Stimulated activated CD4-positive, alpha-beta T cell treated with anti-CD3 and anti-CD28 coated beads, TNF-alpha, amount 100 ng/mL, for 24 hours (primary cell): ENCODE measurements around the gene XPO6.
"Not testable (repeated sequence)": the region's sequence is repeated elsewhere in the genome, so short reads cannot be mapped to it uniquely, and the experiment has no call there.

Experiments used
- DNase-seq, 3 experiments: peaks; one replicate each; pipeline ENCODE4 v3.0.0-alpha.2; 2020; ENCODE audit warnings: low read depth in 3 of 3

The XPO6 gene

GRCh38 chr16:28149011-28149888, 62.5 kb downstream of the XPO6 start:
- no peak for DNase-seq

GRCh38 chr16:28146536-28146935, 65.2 kb downstream of the XPO6 start:
- no peak for DNase-seq

DNA sequence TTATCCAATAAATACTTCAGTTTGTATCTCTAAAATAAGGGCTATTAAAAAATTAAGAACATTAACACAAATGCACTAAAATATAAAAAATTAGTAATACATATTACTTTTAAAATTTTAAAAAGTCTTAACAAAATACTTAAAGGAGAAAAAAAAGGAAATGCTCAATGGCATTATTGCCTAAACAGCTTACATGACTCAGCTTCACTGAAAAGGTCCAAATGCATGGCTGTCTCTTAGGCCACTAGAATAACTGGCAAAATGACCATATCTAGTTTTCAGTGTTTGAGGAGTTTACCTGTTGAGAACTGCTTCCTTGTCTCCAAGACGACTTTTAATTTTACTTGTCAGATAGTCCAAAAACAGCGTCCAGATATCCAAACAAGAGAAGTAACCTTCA, 66.0 kb downstream of the XPO6 start:
- DNase-seq = no peak

DNA sequence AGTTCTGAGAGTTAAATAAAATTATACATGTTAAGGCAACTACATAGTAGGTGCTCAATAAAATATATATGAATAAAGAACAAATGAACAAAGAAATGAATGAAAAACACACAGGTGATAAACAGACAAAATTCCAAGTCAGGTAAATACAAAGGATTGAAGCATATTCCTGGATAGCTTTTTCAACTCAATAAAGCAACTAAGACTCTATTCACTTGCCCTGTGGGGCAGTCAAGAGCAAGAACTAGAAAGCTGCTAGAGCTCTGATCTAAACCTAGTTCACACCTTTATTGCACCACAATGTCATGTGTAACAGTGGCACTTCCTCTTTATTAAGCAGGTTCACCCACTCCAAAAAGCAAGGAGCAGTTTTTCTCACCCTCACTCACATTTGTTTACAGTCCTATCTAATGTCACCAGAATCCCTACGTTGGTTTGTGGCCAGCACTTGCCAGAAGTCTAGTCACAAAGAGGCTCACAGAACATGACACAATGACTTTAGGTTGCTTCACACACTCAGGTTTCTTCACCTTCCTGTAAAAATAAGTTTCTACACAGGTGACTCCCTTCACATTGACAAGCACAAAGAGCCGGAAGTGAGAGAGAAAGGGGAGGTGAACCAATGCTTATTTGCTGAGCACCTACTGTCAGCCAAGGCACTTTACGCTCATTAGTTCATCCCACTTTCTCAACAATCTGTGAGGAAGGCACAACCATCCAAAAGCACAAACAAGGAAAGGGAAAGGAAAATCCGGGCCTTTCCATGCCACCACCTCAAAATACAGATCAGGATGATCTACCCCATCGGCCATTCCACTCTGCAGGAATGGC, 70.8 kb downstream of the XPO6 start:
- peak in 2 of 3 experiments; percentile 7 to 23 for DNase-seq

- no peak for DNase-seq
These were observed 72.2 kb downstream of the XPO6 start for GRCh38 chr16:28139530-28139929.

DNA sequence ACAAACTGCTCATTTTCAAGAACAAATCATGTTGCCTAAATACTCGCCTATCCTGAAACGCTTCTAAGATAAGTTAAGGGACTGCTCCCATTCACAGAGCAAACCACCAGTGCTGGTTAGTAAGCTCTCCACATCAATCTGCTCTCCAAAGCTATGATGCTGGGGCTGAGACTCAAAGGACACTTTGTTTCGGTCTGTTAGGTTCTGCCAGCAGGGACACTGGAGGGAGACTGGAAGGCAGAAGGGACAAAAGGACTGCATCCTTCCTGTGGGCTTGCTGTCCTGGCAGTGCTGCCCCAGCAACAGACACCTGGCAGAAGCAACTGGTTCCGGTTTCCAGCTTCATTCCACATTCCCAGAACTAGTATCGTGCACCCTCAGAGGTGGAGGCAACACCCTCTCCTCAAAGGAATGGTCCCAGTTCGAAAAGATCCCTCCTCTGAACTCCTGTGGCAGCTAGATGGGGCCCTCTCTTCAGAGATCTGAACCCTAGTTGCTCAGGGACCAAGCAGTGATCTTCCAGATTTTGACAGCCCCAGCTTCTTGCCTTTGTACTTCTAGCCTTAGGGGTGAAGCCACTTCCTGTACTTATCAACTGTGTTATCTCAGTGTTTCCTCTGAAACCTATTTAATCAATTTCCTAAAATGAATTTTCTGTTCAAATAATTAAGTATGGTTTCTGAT, 74.9 kb downstream of the XPO6 start:
- no peak for DNase-seq

DNA sequence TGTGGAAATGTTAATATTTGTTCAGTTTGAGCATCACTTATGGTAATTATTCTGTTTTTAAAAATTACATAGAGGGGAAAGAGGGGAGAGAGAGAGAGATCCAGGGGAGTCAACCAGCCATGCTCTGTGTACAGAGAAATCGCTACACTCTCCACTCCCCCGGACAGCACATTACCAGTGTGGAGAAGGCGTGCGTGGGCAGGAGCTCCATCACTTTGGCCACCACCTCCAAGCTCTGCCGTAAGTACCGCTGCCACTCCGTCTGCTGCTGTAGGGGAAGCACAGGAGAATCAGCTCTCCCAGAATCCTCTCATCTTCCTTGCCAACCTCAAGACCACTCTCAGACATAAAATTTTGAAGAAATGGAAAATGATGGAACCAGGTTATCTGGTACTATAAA, 78.1 kb downstream of the XPO6 start:
- DNase-seq = no peak

DNA sequence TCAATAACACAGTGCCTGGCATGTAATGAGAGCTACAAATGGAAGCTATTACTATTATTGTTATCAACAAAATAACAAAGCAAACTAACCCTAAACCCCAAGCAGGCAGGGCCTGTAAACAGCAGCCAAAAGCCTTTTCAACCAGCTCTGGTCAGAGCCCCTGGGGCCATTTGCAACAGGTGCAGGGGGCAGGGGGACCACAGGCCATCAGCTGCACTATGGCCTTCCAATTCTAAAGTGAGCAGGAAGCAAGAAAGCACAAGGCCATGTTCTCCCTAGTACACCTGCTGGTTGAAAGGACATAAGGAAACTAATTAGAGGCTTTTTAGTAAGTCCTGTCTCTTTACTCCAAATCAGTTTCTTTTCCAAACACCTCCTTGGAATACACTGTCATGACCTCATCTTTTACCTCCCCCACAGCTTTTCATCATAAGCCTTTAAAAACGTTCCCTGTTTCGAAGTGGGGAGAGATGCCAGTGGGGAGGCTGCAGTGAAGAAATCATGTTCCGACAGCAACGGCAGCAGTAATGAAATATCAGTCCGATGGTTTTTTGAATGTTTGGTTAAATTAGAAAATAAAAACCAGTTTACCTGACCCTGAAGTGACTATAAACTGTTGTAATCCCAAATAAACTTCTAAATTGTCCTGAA, 79.9 kb downstream of the XPO6 start:
- DNase-seq = no peak

DNA sequence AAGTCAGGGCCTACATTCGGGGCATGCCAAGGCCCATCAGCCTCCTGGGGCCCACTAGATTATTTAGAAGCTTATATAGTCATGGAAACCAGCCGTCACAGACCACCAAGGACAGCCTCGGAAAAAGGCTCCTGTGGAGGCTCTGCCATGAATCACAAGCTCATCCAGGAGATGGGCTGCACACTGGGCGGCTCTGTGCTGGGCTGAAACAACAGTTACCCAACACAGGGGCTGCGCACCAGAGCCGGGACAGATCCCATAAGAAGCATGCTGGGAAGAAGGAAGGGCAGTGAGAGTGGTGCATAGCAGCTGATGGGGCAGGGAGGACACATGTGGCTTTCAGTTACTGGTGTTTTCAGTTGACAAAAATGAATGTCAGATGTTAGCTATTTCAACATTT, 80.6 kb downstream of the XPO6 start:
- DNase-seq = no peak

- DNase-seq = no peak
These were observed 81.4 kb downstream of the XPO6 start for GRCh38 chr16:28130099-28131088.

DNA sequence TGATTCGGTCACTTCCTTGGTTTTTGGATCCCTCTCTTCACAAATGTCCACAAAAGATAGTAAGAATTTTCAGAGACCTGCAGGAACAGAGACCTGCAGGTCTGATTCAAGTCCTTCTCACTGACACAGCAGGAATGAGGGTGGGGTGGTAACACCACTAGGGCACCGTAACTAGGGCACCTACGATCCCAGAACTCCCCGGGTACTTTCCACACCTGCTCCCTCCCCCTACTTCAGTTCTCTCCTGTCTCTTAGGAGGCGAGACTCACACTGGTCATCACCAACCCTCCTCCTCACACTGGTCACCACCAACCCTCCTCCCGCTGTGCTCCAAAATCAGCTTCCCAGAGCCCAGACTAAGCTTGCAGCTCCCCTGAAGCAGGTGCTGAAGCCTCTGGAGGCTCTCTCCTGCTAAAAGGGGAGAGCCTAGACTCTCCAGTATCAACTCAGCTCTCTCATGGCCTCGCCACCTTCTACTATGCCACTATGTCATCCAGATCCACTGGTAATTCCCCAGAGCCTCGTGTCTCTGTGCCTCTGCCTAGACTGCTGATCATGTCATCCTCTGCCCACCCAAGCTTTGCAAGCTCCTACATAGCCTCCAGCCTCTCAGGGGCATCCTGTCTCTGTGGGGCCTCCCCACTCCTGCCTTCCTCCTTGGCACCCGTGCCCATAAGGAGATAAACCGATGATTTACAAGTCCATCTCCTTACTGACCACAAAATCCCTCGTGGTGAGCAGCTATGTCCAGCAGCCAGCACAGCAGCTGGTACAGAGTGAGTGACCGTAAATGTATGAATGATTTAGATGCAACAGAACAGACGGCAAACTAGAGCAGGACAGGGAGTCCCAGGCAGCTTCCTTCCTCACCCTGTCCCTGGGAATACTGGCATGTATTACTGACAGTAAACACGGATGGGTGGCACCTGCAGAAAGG, 84.8 kb downstream of the XPO6 start:
- no peak for DNase-seq

DNA sequence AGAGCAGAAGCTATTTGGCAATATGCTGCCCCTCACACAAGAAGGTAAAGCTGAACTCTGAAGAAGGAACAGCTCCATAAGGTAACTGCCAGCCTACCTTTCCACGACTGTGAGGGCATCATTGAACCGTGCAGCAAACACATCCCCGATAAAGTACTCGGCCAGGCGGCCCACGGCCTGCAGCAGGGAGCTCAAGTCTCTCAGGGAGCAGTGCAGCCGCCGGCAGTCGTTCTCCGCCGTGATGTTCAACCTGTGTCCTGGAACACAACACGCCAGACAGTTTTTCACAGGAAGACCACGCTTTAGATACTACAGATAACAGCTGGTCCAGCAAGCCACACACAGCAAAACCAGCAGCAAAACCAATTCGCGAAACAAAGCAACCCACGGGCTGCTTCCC, 86.2 kb downstream of the XPO6 start:
- DNase-seq = no peak

DNA sequence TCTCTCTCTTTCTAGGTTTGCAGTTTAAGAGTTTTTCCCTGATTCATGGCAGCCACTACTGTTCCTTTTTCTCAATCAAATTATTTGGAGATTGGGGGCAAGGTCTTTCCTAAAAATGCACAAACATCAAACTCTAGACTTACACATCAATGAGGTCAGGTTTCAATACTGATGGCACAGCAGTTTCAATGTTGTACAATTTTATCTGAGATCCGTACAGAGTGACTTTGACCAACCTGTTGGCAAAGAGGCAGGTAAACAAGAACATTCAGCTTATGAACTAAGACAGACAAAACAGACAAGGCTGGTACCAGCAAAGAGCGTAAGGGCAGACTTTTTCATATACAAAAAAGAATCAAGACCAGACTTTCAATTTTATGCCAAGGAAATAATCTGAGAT, 90.2 kb downstream of the XPO6 start:
- no peak for DNase-seq

- no peak for DNase-seq
These were observed 91.0 kb downstream of the XPO6 start for GRCh38 chr16:28120754-28121153.

- no peak for DNase-seq
These were observed 93.1 kb downstream of the XPO6 start for GRCh38 chr16:28118637-28119036.

GRCh38 chr16:28117168-28117565, 94.6 kb downstream of the XPO6 start:
- no peak for DNase-seq

- DNase-seq = not testable (repeated sequence)
These were observed 95.9 kb downstream of the XPO6 start for GRCh38 chr16:28115866-28116265.

GRCh38 chr16:28112908-28113307, 98.9 kb downstream of the XPO6 start:
- DNase-seq = no peak

- no peak for DNase-seq
These were observed 100.8 kb downstream of the XPO6 start for GRCh38 chr16:28110977-28111376.
